NT2/D1 (cell line): ENCODE measurements around the gene SPRY2.

Source experiments
- SUZ12 ChIP-seq: IDR thresholded peaks from 2 replicates; pipeline ENCODE4 v1.6.1; 2011; ENCODE audit not compliant: insufficient read length, insufficient read depth; ENCODE audit errors: extremely low read depth
- YY1 ChIP-seq: IDR thresholded peaks from 2 replicates; pipeline ENCODE4 v1.6.1; 2011; ENCODE audit not compliant: insufficient read length, insufficient read depth
- ZNF274 ChIP-seq: IDR thresholded peaks from 2 replicates; pipeline ENCODE4 v1.6.1; 2011; ENCODE audit warnings: mild to moderate bottlenecking, low read depth, low read length

DNA sequence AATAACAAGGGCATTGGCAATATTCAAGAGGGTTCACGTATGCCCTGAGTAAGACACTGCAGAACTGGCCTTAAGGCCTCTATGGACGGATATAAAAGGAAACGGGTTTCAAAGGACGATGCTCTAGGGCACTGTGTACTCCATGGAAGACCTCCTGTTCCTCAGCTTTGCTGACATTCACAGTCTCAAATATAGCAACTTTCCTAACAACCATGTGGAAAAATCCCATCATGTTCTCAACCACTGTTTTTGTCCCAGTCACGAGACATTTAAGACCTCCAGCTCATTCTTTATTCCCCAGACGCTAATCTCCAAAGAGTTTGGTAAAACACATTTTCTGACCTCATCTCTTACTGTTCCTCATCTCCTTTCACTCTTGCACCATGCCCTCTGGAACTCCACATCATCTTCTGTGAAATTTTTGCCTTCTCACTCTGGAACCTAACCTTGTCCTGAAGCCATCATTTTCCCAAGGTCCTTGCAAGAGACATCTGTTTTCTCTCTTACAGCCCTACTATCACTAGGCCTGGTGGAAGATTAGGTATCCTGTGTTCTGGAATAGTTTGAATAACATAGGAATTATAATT, 37.6 kb downstream of the SPRY2 start:
- TF ChIP-seq YY1 = no peak
- no peak for TF ChIP-seq ZNF274
- TF ChIP-seq SUZ12 = no peak
